T47D (cell line): ENCODE results near the gene MEGF9.
"Not testable (repeated sequence)": the region's sequence is repeated elsewhere in the genome, so short reads cannot be mapped to it uniquely, and the experiment has no call there.

Experiments
- DNase-seq, 2 experiments: peaks; one replicate each; pipeline versions ENCODE4 v3.0.0 to v3.0.0-alpha.2; 2011 to 2012; ENCODE audit warnings: low read depth in 1 of 2, low spot score in 1 of 2
- JUND ChIP-seq: IDR thresholded peaks from 2 replicates; pipeline ENCODE4 v1.6.1; 2012; ENCODE audit warnings: low read depth
- in situ Hi-C: cut with HindIII; loops from 2 replicates; pipeline ENCODE4 v1.10.0; 2016; ENCODE audit warnings: low sequenced_read_pairs, low pct_unique_long_range_greater_than_20kb

The MEGF9 gene

GRCh38 chr9:120655005-120655622 is 59.2 kb downstream of the MEGF9 start:
- in situ Hi-C loops = no loop called here
- TF ChIP-seq JUND = no peak
- no peak for DNase-seq

- DNase-seq = no peak
- no peak for TF ChIP-seq JUND
- in situ Hi-C loops = no loop called here
These were observed 60.0 kb downstream of the MEGF9 start for GRCh38 chr9:120654272-120654671.

- in situ Hi-C loops = no loop called here
- DNase-seq = no peak
- no peak for TF ChIP-seq JUND
These were observed 60.5 kb downstream of the MEGF9 start for GRCh38 chr9:120653762-120654161.

- in situ Hi-C loops = no loop called here
These were observed 61.3 kb downstream of the MEGF9 start for GRCh38 chr9:120652934-120653333.

GRCh38 chr9:120650352-120650751 is 63.9 kb downstream of the MEGF9 start:
- no peak for DNase-seq
- in situ Hi-C loops = no loop called here
- no peak for TF ChIP-seq JUND

More at GRCh38 chr9:120652934-120653333, 61.3 kb downstream of the MEGF9 start:
- DNase-seq = no peak
- no peak for TF ChIP-seq JUND

- DNase-seq = no peak
- in situ Hi-C loops = no loop called here
- no peak for TF ChIP-seq JUND
These were observed 65.6 kb downstream of the MEGF9 start for GRCh38 chr9:120648581-120649197.

GRCh38 chr9:120646948-120647347 is 67.3 kb downstream of the MEGF9 start:
- TF ChIP-seq JUND = no peak
- no peak for DNase-seq
- in situ Hi-C loops = no loop called here

- TF ChIP-seq JUND = no peak
- no peak for DNase-seq
- in situ Hi-C loops = no loop called here
These were observed 68.5 kb downstream of the MEGF9 start for GRCh38 chr9:120645760-120646159.

- no peak for DNase-seq
- no peak for TF ChIP-seq JUND
- in situ Hi-C loops = no loop called here
These were observed 71.2 kb downstream of the MEGF9 start for GRCh38 chr9:120643061-120643460.

- in situ Hi-C loops = no loop called here
- TF ChIP-seq JUND = no peak
- DNase-seq = no peak
These were observed 72.0 kb downstream of the MEGF9 start for GRCh38 chr9:120642129-120642770.

GRCh38 chr9:120640874-120641273 is 73.4 kb downstream of the MEGF9 start:
- in situ Hi-C loops, DNase-seq: not testable (repeated sequence)

- no peak for DNase-seq
- in situ Hi-C loops = no loop called here
- no peak for TF ChIP-seq JUND
These were observed 73.9 kb downstream of the MEGF9 start for GRCh38 chr9:120640380-120640779.

GRCh38 chr9:120637919-120638318 is 76.4 kb downstream of the MEGF9 start:
- in situ Hi-C loops = no loop called here

More at GRCh38 chr9:120637919-120638318, 76.4 kb downstream of the MEGF9 start:
- TF ChIP-seq JUND = no peak
- DNase-seq = no peak
